HepG2 (cell line): Measurements from ENCODE around the gene ZMAT1. TPM values are rescaled to one million over a fixed set of nuclear protein-coding genes. Genes with fewer than 3 reads are reported as not detected.
"Not testable (repeated sequence)": the region's sequence is repeated elsewhere in the genome, so short reads cannot be mapped to it uniquely, and the experiment has no call there.

Experiments used
- ATAC-seq: fragments of 200-7000 bp; cut with Tn5 transposase; 3 replicates; pipeline ENCODE4 v1.9.1; 2020; ENCODE audit warnings: mild to moderate bottlenecking, moderate library complexity
- BruUV-seq: library from RNA; stranded (reverse); fragments of 400-500 nt; replicated peaks from 2 replicates; lab custom pipeline; 2021; lab: Mats Ljungman, UMichigan
- CTCF ChIA-PET: fragments of 300-600 bp; formaldehyde crosslinking; extraction: SDS; loops from one replicate; lab custom pipeline; 2021; ENCODE audit warnings: low total read pairs, inconsistent platforms, low intra/inter-chr PET ratio; lab: Yijun Ruan, JAX
- POLR2A ChIA-PET: fragments of 350-600 bp; sonication (Branson Sonifier 250); formaldehyde crosslinking; loops from one replicate; lab custom pipeline; 2020; ENCODE audit warnings: antibody characterized with exemption, inconsistent platforms; lab: Yijun Ruan, JAX
- DNase-seq: peaks from one replicate; pipeline ENCODE4 v3.0.0-alpha.2; 2015; ENCODE audit warnings: low spot score
- FAIRE-seq: peaks from 3 replicates; lab custom pipeline; 2011; peaks lifted over from hg19 to GRCh38; lab: Jason Lieb, UNC
- H2AFZ ChIP-seq: one replicate; pipeline ENCODE4 v1.6.1; 2011; ENCODE audit warnings: low read length, inconsistent platforms
- H3K27ac ChIP-seq: fragments of 300-600 bp; 3 replicates; pipeline ENCODE4 v1.8.0; 2011; ENCODE audit warnings: mixed run types, mild to moderate bottlenecking, mixed read lengths, low read length, inconsistent platforms; ENCODE audit not compliant: insufficient read depth; ENCODE audit errors: extremely low read length
- H3K27me3 ChIP-seq, 2 experiments: fragments of 200-600 bp in 1 of 2; 2 replicates in 1 of 2; 3 replicates in 1 of 2; pipeline versions ENCODE4 v1.6.0 to v1.8.0; 2011; ENCODE audit warnings: low read length in 2 of 2, mild to moderate bottlenecking in 2 of 2, moderate library complexity in 2 of 2, inconsistent platforms in 1 of 2; ENCODE audit not compliant: insufficient read depth in 2 of 2, control insufficient read depth in 1 of 2
- H3K36me3 ChIP-seq, 2 experiments: fragments of 200-600 bp in 1 of 2; replicated peaks in 1 of 2; 2 replicates in 1 of 2; 3 replicates in 1 of 2; pipeline versions ENCODE4 v1.5.1 to v1.8.0; 2011; ENCODE audit warnings: low read length in 2 of 2, inconsistent platforms in 1 of 2; ENCODE audit not compliant: insufficient read depth in 2 of 2, control insufficient read depth in 1 of 2
- H3K4me1 ChIP-seq: 2 replicates; pipeline ENCODE4 v1.5.1; 2012; ENCODE audit warnings: low read length, inconsistent platforms; ENCODE audit not compliant: insufficient read depth
- H3K4me2 ChIP-seq: 2 replicates; pipeline ENCODE4 v1.6.0; 2011; ENCODE audit warnings: low read depth, low read length, inconsistent platforms
- H3K4me3 ChIP-seq, 3 experiments: fragments of 200-600 bp in 1 of 3; sonication (generic), shearing (Covaris generic) in 1 of 3; replicated peaks in 1 of 3; 2 replicates each; pipeline ENCODE4 v1.5.1; 2011 to 2016; ENCODE audit warnings: low read length in 3 of 3, inconsistent platforms in 2 of 3, low read depth in 2 of 3, mild to moderate bottlenecking in 2 of 3, control low read depth in 1 of 3, mixed read lengths in 1 of 3; ENCODE audit not compliant: insufficient read depth in 1 of 3
- H3K79me2 ChIP-seq: one replicate; pipeline ENCODE4 v1.6.1; 2011; ENCODE audit warnings: low read length, inconsistent platforms; ENCODE audit not compliant: insufficient read depth
- H3K9ac ChIP-seq: 2 replicates; pipeline ENCODE4 v1.6.0; 2011; ENCODE audit warnings: mild to moderate bottlenecking, low read depth, low read length, inconsistent platforms; ENCODE audit not compliant: insufficient read depth
- H3K9me3 ChIP-seq: 2 replicates; pipeline ENCODE4 v1.5.1; 2012; ENCODE audit warnings: mild to moderate bottlenecking, low read length
- H4K20me1 ChIP-seq: 2 replicates; pipeline ENCODE4 v1.6.0; 2011; ENCODE audit warnings: inconsistent platforms, mild to moderate bottlenecking, low read length, moderate library complexity; ENCODE audit not compliant: insufficient read depth
- AGO1 ChIP-seq: fragments of 200-400 bp; formaldehyde crosslinking; IDR thresholded peaks from 2 replicates; pipeline ENCODE4 v1.6.1; 2017; ENCODE audit warnings: mild to moderate bottlenecking, low read depth, low read length, moderate library complexity; ENCODE audit not compliant: poor library complexity, severe bottlenecking
- PAWR ChIP-seq: sonication (generic); formaldehyde crosslinking; IDR thresholded peaks from 2 replicates; pipeline ENCODE4 v1.4.0; 2020; ENCODE audit warnings: missing genetic modification reagents, mild to moderate bottlenecking, borderline replicate concordance
- RBM22 ChIP-seq: fragments of 200-400 bp; formaldehyde crosslinking; optimal IDR thresholded peaks from 2 replicates; pipeline ENCODE3; 2017; ENCODE audit warnings: mild to moderate bottlenecking, low read length, moderate library complexity
- WGBS: methylation state at CpG from one replicate; pipeline ENCODE4 v1.1.6; 2017; ENCODE audit warnings: low lambda C conversion rate; 5-methylcytosine and 5-hydroxymethylcytosine counted together
- in situ Hi-C: cut with HindIII; loops from 2 replicates; pipeline ENCODE4 v1.10.0; 2017; ENCODE audit warnings: low pct_unique_long_range_greater_than_20kb; ENCODE audit not compliant: extremely low pct_ligation_motif_present
- intact Hi-C: fragments of 100-400 bp; cut with micrococcal nuclease; formaldehyde crosslinking; loops from one replicate; pipeline ENCODE4 v1.10.0; 2022; ENCODE audit not compliant: unreplicated experiment
- polyA plus RNA-seq, 8 experiments: library from polyadenylated mRNA; depleted of rRNA in 3 of 8; stranded (reverse) in 7 of 8; unstranded in 1 of 8; fragments of >200 nt; fragmentation: Illumina TruSeq in 4 of 8; extraction: Trizol in 4 of 8; gene quantifications; 2 replicates each; pipeline versions ENCODE4 v1.2.1 to v1.2.3, GENCODE V29; 2011 to 2016; ENCODE audit warnings: low read depth in 4 of 8, missing spikeins in 1 of 8, mixed read lengths in 1 of 8; ENCODE audit not compliant: insufficient read depth in 1 of 8
- total RNA-seq, 5 experiments: library from RNA; depleted of rRNA; stranded (reverse); fragments of >200 nt; fragmentation: Illumina TruSeq; extraction: Trizol; gene quantifications; 2 replicates each; pipeline ENCODE4 v1.2.3, GENCODE V29; 2016; ENCODE audit warnings: low read depth in 1 of 5

The ZMAT1 gene
- total and polyA plus RNA-seq, 2 of the 13 experiments (the other 11 are each of a cell fraction or from before 2014, with no cell fraction given): 0.01 to 0.02 TPM

- no peak for TF ChIP-seq AGO1
Observed at GRCh38 chrX:101973066-101973465, 41.2 kb upstream of the ZMAT1 start (continued).

- WGBS: no CpG with 5 or more reads among the region's 2 CpGs
- DNase-seq, H4K20me1 ChIP-seq, H3K4me1 ChIP-seq, H3K36me3 ChIP-seq, FAIRE-seq, H2AFZ ChIP-seq, ATAC-seq, intact Hi-C loops, H3K79me2 ChIP-seq, BruUV-seq, H3K9me3 ChIP-seq, CTCF ChIA-PET, H3K27me3 ChIP-seq, H3K27ac ChIP-seq, POLR2A ChIA-PET, in situ Hi-C loops, H3K9ac ChIP-seq, H3K4me3 ChIP-seq, H3K4me2 ChIP-seq: not testable (repeated sequence)
Observed at GRCh38 chrX:101964923-101965539, 33.2 kb upstream of the ZMAT1 start.

GRCh38 chrX:101958139-101958538 is 26.3 kb upstream of the ZMAT1 start:
- Histone ChIP-seq H3K9me3 (no peaks in the 10 kb centered on the region), H2AFZ (no peak overlapping the region), H3K27ac (no peak overlapping the region), H3K27me3 (no peaks in the 10 kb centered on the region), H3K4me2 (no peak overlapping the region), H3K9ac (no peak overlapping the region), H3K36me3 (no peaks in the 10 kb centered on the region), H3K79me2 (no peaks in the 10 kb centered on the region), H4K20me1 (no peaks in the 10 kb centered on the region), H3K4me1 (no peaks in the 10 kb centered on the region), H3K4me3 (no peak overlapping the region)
- DNase-seq (no peak), ATAC-seq (no peak), FAIRE-seq (no peak)
- no TSS peak for BruUV-seq
- POLR2A ChIA-PET: no interaction called here
- CTCF ChIA-PET: no interaction called here
- intact Hi-C loops (no loop called here), in situ Hi-C loops (no loop called here)
- 0% methylated on average over 1 of the region's 1 CpG for WGBS
- no peak for TF ChIP-seq RBM22
- TF ChIP-seq PAWR (CRISPR knock-in tag): no peak
